H1 (cell line): Measurements from ENCODE around the gene KRT83. TPM values are rescaled to one million over a fixed set of nuclear protein-coding genes. Genes with fewer than 3 reads are reported as not detected.

Source experiments
- CTCF ChIA-PET: fragments of 300-600 bp; sonication (Branson Sonifier 250); formaldehyde crosslinking; loops from one replicate; lab custom pipeline; 2021; ENCODE audit not compliant: partially characterized antibody; lab: Charles Lee
- POLR2A ChIA-PET: fragments of 300-600 bp; sonication (Branson Sonifier 250); formaldehyde crosslinking; loops from one replicate; lab custom pipeline; 2021; ENCODE audit warnings: inconsistent platforms; ENCODE audit not compliant: partially characterized antibody; lab: Charles Lee
- DNase-seq, 2 experiments: peaks; one replicate each; pipeline versions ENCODE4 v3.0.0 to v3.0.0-alpha.2; 2010 to 2022; ENCODE audit warnings: low spot score in 2 of 2, low read depth in 1 of 2, mixed read lengths in 1 of 2
- FAIRE-seq: peaks from 2 replicates; lab custom pipeline; 2011; peaks lifted over from hg19 to GRCh38; lab: Jason Lieb, UNC
- H2AFZ ChIP-seq: 2 replicates; pipeline ENCODE4 v1.8.1; 2012; ENCODE audit warnings: low read length, inconsistent platforms
- H2AK5ac ChIP-seq: 2 replicates; pipeline ENCODE4 v1.6.1; 2013; ENCODE audit warnings: low read depth, low read length
- H2BK120ac ChIP-seq: replicated peaks from 2 replicates; pipeline ENCODE3; 2013; ENCODE audit warnings: low read depth, low read length, inconsistent platforms
- H2BK12ac ChIP-seq: 2 replicates; pipeline ENCODE4 v1.6.1; 2013; ENCODE audit warnings: low read depth, low read length
- H2BK15ac ChIP-seq: 2 replicates; pipeline ENCODE4 v1.6.1; 2013; ENCODE audit warnings: low read length
- H2BK20ac ChIP-seq: 2 replicates; pipeline ENCODE4 v1.6.1; 2013; ENCODE audit warnings: low read length
- H2BK5ac ChIP-seq: 2 replicates; pipeline ENCODE4 v1.6.1; 2013; ENCODE audit warnings: low read depth, low read length
- H3K14ac ChIP-seq: 2 replicates; pipeline ENCODE4 v1.6.1; 2013; ENCODE audit warnings: inconsistent platforms; ENCODE audit not compliant: insufficient read length
- H3K18ac ChIP-seq: 2 replicates; pipeline ENCODE4 v1.6.1; 2013; ENCODE audit warnings: low read length; ENCODE audit errors: extremely low read depth
- H3K23ac ChIP-seq: 2 replicates; pipeline ENCODE4 v1.6.1; 2013; ENCODE audit warnings: inconsistent platforms; ENCODE audit not compliant: insufficient read length
- H3K23me2 ChIP-seq: 2 replicates; pipeline ENCODE4 v1.6.1; 2013; ENCODE audit warnings: low read depth, low read length
- H3K27ac ChIP-seq: 2 replicates; pipeline ENCODE4 v1.6.1; 2011; ENCODE audit warnings: low read depth, low read length, inconsistent platforms
- H3K27me3 ChIP-seq, 4 experiments: replicated peaks in 1 of 4; 1 replicate in 1 of 4; 2 replicates in 3 of 4; pipeline versions ENCODE4 v1.6.1 to v1.8.1; 2011 to 2013; ENCODE audit warnings: low read length in 3 of 4, mild to moderate bottlenecking in 3 of 4, inconsistent platforms in 2 of 4, mixed read lengths in 2 of 4, moderate library complexity in 1 of 4; ENCODE audit not compliant: control insufficient read depth in 3 of 4, insufficient read depth in 3 of 4; ENCODE audit errors: extremely low read depth in 1 of 4
- H3K36me3 ChIP-seq, 4 experiments: 2 replicates each; pipeline versions ENCODE4 v1.6.1 to v1.8.1; 2011 to 2013; ENCODE audit warnings: mild to moderate bottlenecking in 4 of 4, low read length in 3 of 4, moderate library complexity in 2 of 4, control low read depth in 1 of 4, inconsistent platforms in 1 of 4; ENCODE audit not compliant: insufficient read depth in 4 of 4, control insufficient read depth in 2 of 4
- H3K4ac ChIP-seq: replicated peaks from 2 replicates; pipeline ENCODE3; 2013; ENCODE audit warnings: low read length, low read depth, mixed read lengths, inconsistent platforms; ENCODE audit not compliant: insufficient read length
- H3K4me1 ChIP-seq, 4 experiments: replicated peaks in 1 of 4; 1 replicate in 1 of 4; 2 replicates in 3 of 4; pipeline versions ENCODE4 v1.6.1 to v1.8.1; 2011 to 2013; ENCODE audit warnings: low read length in 3 of 4, inconsistent platforms in 2 of 4, mixed read lengths in 1 of 4; ENCODE audit not compliant: insufficient read depth in 4 of 4, control insufficient read depth in 3 of 4
- H3K4me2 ChIP-seq, 2 experiments: 2 replicates each; pipeline versions ENCODE4 v1.6.1 to v1.8.1; 2011 to 2013; ENCODE audit warnings: low read depth in 2 of 2, low read length in 2 of 2, control low read depth in 1 of 2, inconsistent platforms in 1 of 2, mild to moderate bottlenecking in 1 of 2; ENCODE audit not compliant: insufficient read depth in 1 of 2
- H3K4me3 ChIP-seq, 4 experiments: fragments of 200-600, 300-600 bp in 1 of 4; sonication (generic), shearing (Covaris generic), sonication (Bioruptor Twin) in 1 of 4; 2 replicates each; pipeline versions ENCODE4 v1.5.1 to v1.8.1; 2011 to 2016; ENCODE audit warnings: low read length in 4 of 4, low read depth in 3 of 4, control low read depth in 2 of 4, inconsistent platforms in 2 of 4, mild to moderate bottlenecking in 2 of 4, mixed read lengths in 1 of 4, moderate library complexity in 1 of 4; ENCODE audit not compliant: insufficient read depth in 2 of 4; ENCODE audit errors: extremely low read depth in 1 of 4
- H3K56ac ChIP-seq: replicated peaks from 2 replicates; pipeline ENCODE3; 2013; ENCODE audit warnings: low read depth, mild to moderate bottlenecking, mixed read lengths, low read length, inconsistent platforms; ENCODE audit not compliant: insufficient read length
- H3K79me1 ChIP-seq: 2 replicates; pipeline ENCODE4 v1.6.1; 2013; ENCODE audit warnings: low read depth, low read length, control low read depth
- H3K79me2 ChIP-seq, 2 experiments: 2 replicates each; pipeline versions ENCODE4 v1.6.1 to v1.8.1; 2012 to 2013; ENCODE audit warnings: low read length in 2 of 2, mild to moderate bottlenecking in 2 of 2, inconsistent platforms in 1 of 2; ENCODE audit not compliant: insufficient read depth in 2 of 2, control insufficient read depth in 1 of 2
- H3K9ac ChIP-seq, 4 experiments: replicated peaks in 1 of 4; 1 replicate in 1 of 4; 2 replicates in 3 of 4; pipeline versions ENCODE4 v1.6.1 to v1.8.1; 2011 to 2013; ENCODE audit warnings: low read depth in 3 of 4, low read length in 3 of 4, control low read depth in 2 of 4, mild to moderate bottlenecking in 2 of 4, moderate library complexity in 2 of 4, inconsistent platforms in 1 of 4; ENCODE audit errors: extremely low read depth in 1 of 4
- H3K9me3 ChIP-seq, 2 experiments: 2 replicates each; pipeline versions ENCODE4 v1.6.1 to v1.8.1; 2012 to 2013; ENCODE audit warnings: mild to moderate bottlenecking in 2 of 2, moderate library complexity in 2 of 2, control low read depth in 1 of 2, inconsistent platforms in 1 of 2, low read depth in 1 of 2, low read length in 1 of 2, mixed read lengths in 1 of 2; ENCODE audit not compliant: insufficient read depth in 2 of 2
- H4K20me1 ChIP-seq, 2 experiments: replicated peaks in 1 of 2; 2 replicates each; pipeline versions ENCODE3 to v1.8.1; 2011 to 2013; ENCODE audit warnings: inconsistent platforms in 2 of 2, low read length in 2 of 2, mild to moderate bottlenecking in 1 of 2; ENCODE audit not compliant: insufficient read depth in 2 of 2, control insufficient read depth in 1 of 2
- H4K5ac ChIP-seq: 2 replicates; pipeline ENCODE4 v1.6.1; 2013; ENCODE audit warnings: low read length, low read depth, mixed read lengths, inconsistent platforms; ENCODE audit not compliant: insufficient read length
- H4K8ac ChIP-seq: 2 replicates; pipeline ENCODE4 v1.8.0; 2013; ENCODE audit warnings: mild to moderate bottlenecking, moderate library complexity, low read length, inconsistent platforms; ENCODE audit not compliant: insufficient read depth; ENCODE audit errors: extremely low read depth
- H4K91ac ChIP-seq: replicated peaks from 2 replicates; pipeline ENCODE3; 2013; ENCODE audit warnings: low read length, mixed read lengths, inconsistent platforms; ENCODE audit not compliant: insufficient read length
- CEBPB ChIP-seq: IDR thresholded peaks from 2 replicates; pipeline ENCODE4 v1.6.1; 2012; ENCODE audit warnings: low read depth, low read length
- HDAC2 ChIP-seq, 2 experiments: fragments of 300-600 bp in 1 of 2; sonication (generic) in 1 of 2; IDR thresholded peaks; 2 replicates each; pipeline ENCODE4 v1.6.1; 2011 to 2012; ENCODE audit warnings: low read depth in 2 of 2, low read length in 2 of 2, mild to moderate bottlenecking in 2 of 2, moderate library complexity in 2 of 2, borderline replicate concordance in 1 of 2, inconsistent platforms in 1 of 2
- WGBS, 2 experiments: shearing (Covaris generic) in 1 of 2; methylation state at CpG; one replicate each; pipeline versions ENCODE4 v1.1.6 to v1.1.7; 2013 to 2015; ENCODE audit warnings: low lambda C conversion rate in 2 of 2, mixed read lengths in 2 of 2, inconsistent platforms in 1 of 2, low coverage in 1 of 2, missing lambda C conversion rate in 1 of 2; ENCODE audit not compliant: insufficient replicate concordance in 2 of 2, insufficient coverage in 1 of 2, insufficient read length in 1 of 2; ENCODE audit errors: extremely low coverage in 1 of 2, missing lambda C conversion rate in 1 of 2; 5-methylcytosine and 5-hydroxymethylcytosine counted together
- polyA plus RNA-seq, 7 experiments: library from polyadenylated mRNA; depleted of rRNA in 3 of 7; stranded (reverse) in 5 of 7; unstranded in 2 of 7; fragments of >200 nt in 5 of 7; fragments of 200-250 nt in 2 of 7; gene quantifications; 1 replicate in 5 of 7; 2 replicates in 1 of 7; 4 replicates in 1 of 7; pipeline versions ENCODE4 v1.2.1 to v1.2.3, GENCODE V29; 2011 to 2013; ENCODE audit warnings: missing spikeins in 2 of 7, mixed read lengths in 2 of 7
- total RNA-seq: library from RNA; stranded (reverse); fragmentation: NEBNext Ultra II Directional; extraction: Animal tissue kit (Norgen Biotek cat#: 25700); gene quantifications from 2 replicates; pipeline ENCODE4 v1.2.1, GENCODE V29; 2021
- TF ChIP-seq, protein P1 (sequence below): IDR thresholded peaks from 2 replicates; pipeline ENCODE4 v1.6.1; 2012; ENCODE audit warnings: inconsistent platforms

Gene KRT83
- total and polyA plus RNA-seq, 2 of the 8 experiments (the other 6 are each of a cell fraction or from before 2014, with no cell fraction given), result not detected

DNA sequence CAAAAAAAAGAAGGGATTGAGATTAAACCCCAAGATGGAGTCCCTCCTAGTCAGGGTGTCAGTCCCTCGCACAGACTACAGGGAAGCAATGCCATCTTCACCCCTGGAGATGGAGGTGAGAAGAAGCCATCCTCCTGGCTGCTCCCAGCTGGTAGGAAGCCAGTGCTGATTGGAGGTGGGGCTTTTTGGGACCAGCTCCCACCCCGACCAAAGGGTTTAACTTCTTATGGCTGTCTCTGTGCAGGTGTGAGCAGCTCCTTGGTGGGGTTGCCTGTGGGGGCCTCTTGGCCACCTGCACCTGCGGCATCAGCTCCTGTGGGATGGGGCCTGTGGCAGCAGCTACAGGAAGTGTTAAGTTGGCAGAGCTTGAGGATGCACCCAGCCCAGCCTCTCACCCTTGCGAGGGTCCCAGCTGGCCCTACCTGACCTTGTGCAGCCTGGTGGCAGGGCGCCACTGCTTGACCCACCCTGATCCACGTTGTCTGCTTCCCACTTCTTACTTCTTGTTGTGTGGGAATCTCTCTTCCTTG lies 50.6 kb downstream of the KRT83 start:
- Histone ChIP-seq H3K4me2 (no peak overlapping the region), H2BK5ac (no peak overlapping the region), H3K14ac (no peak overlapping the region), H3K4ac (no peak overlapping the region), H2BK15ac (no peak overlapping the region), H3K9ac (no peak overlapping the region; a peak in 1 of 7 replicates), H3K27me3 (no peaks in the 10 kb centered on the region; a peak in 1 of 7 replicates), H3K79me2 (no peaks in the 10 kb centered on the region), H3K9me3 (no peaks in the 10 kb centered on the region), H3K18ac (no peak overlapping the region), H3K79me1 (no peaks in the 10 kb centered on the region), H3K23me2 (no peaks in the 10 kb centered on the region), H2BK20ac (no peak overlapping the region), H4K20me1 (no peaks in the 10 kb centered on the region), H3K4me3 (no peak overlapping the region), H3K23ac (no peak overlapping the region), H2BK120ac (no peak overlapping the region), H3K27ac (no peak overlapping the region), H2BK12ac (no peak overlapping the region), H4K5ac (no peak overlapping the region), H3K36me3 (no peaks in the 10 kb centered on the region), H3K56ac (no peak overlapping the region), H4K8ac (no peak overlapping the region), H4K91ac (no peak overlapping the region), H3K4me1 (no peaks in the 10 kb centered on the region), H2AFZ (no peak overlapping the region), H2AK5ac (no peak overlapping the region)
- FAIRE-seq (no peak), DNase-seq (no peak)
- TF ChIP-seq CEBPB, result no peak
- TF ChIP-seq, protein P1, sequence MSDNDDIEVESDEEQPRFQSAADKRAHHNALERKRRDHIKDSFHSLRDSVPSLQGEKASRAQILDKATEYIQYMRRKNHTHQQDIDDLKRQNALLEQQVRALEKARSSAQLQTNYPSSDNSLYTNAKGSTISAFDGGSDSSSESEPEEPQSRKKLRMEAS, result no peak
- TF ChIP-seq HDAC2 (IDR thresholded peaks at IDR 0.05; ENCODE audit: borderline replicate concordance in 1 of 2, low read depth in 2 of 2, low read length in 2 of 2), result no peak
- WGBS, 2 experiments, result 88% methylated on average over 6 of the region's 6 CpGs; no CpG with 5 or more reads in 1 of the 2 experiments
- POLR2A ChIA-PET, result no interaction called here
- CTCF ChIA-PET, result interaction anchor here (0.7 to 3.0 kb wide), 17 partner anchors 9 to 127 kb away, joined by 3 to 18 read pairs (median 5); no protein-coding TSS in a partner anchor
